ENCODE data around the gene IMPDH2. TPM values are rescaled to one million over a fixed set of nuclear protein-coding genes. Genes with fewer than 3 reads are reported as not detected.

IMPDH2 gene
- total RNA-seq, 6 donors from 2014 or later, result 67.1 to 142 (median 97.3) TPM

DNA sequence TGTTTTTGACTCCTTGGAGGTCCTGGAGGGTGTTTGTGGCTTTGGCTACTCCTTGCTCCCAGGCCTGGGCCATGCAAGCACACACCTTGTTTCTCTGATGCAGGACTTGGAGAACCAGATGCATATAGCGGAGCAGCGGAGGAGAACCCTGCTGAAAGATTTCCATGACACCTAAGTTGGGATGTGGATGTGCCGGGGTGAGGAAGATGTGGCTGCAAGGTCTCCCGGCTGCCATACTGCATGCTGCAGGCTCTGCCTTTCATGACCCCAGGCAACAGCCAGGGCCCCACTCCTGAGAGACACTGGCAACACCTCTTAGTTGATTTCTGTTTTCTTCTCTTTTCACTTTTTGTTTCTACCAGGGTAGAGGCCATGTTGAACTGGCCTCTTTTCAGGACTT is 46.1 kb downstream of the IMPDH2 start:
- Histone ChIP-seq H3K27ac (no peak overlapping the region), H3K9me3 (no peaks in the 10 kb centered on the region), H3K27me3 (no peaks in the 10 kb centered on the region), H3K4me1 (peaks cover 0 to 5% (median 1%) of the 10 kb centered on the region in 4 donors), H3K36me3 (peaks cover 22 to 79% (median 67%) of the 10 kb centered on the region in 4 donors), H3K4me3 (no peak overlapping the region)
- DNase-seq (no peak), ATAC-seq (ENCODE audit: low FRiP score in 2 of 2) (no peak)
- WGBS, 2 donors, result 93 to 97% methylated on average over 4 of the region's 4 CpGs
- TF ChIP-seq EP300 (IDR thresholded peaks at IDR 0.05), result no peak
- TF ChIP-seq POLR2A (IDR thresholded peaks at IDR 0.05), result no peak
- no peak for TF ChIP-seq POLR2AphosphoS5 (IDR thresholded peaks at IDR 0.05)
- TF ChIP-seq, protein P1, sequence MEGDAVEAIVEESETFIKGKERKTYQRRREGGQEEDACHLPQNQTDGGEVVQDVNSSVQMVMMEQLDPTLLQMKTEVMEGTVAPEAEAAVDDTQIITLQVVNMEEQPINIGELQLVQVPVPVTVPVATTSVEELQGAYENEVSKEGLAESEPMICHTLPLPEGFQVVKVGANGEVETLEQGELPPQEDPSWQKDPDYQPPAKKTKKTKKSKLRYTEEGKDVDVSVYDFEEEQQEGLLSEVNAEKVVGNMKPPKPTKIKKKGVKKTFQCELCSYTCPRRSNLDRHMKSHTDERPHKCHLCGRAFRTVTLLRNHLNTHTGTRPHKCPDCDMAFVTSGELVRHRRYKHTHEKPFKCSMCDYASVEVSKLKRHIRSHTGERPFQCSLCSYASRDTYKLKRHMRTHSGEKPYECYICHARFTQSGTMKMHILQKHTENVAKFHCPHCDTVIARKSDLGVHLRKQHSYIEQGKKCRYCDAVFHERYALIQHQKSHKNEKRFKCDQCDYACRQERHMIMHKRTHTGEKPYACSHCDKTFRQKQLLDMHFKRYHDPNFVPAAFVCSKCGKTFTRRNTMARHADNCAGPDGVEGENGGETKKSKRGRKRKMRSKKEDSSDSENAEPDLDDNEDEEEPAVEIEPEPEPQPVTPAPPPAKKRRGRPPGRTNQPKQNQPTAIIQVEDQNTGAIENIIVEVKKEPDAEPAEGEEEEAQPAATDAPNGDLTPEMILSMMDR (IDR thresholded peaks at IDR 0.05), result no peak

GRCh38 chr3:48982686-48983085 is 46.5 kb downstream of the IMPDH2 start:
- Histone ChIP-seq H3K4me1 (peaks cover 0 to under 1% (median 0%) of the 10 kb centered on the region in 4 donors), H3K4me3 (no peak overlapping the region), H3K9me3 (no peaks in the 10 kb centered on the region), H3K27me3 (no peaks in the 10 kb centered on the region), H3K36me3 (peaks cover 25 to 83% (median 69%) of the 10 kb centered on the region in 4 donors), H3K27ac (no peak overlapping the region)
- DNase-seq, result no peak
- ATAC-seq (ENCODE audit: low FRiP score in 2 of 2), result no peak
- TF ChIP-seq POLR2A (IDR thresholded peaks at IDR 0.05) (no peak), EP300 (IDR thresholded peaks at IDR 0.05) (no peak), POLR2AphosphoS5 (IDR thresholded peaks at IDR 0.05) (no peak)
- TF ChIP-seq, protein P1 (IDR thresholded peaks at IDR 0.05), result no peak
- WGBS, 2 donors, result 81 to 86% methylated on average over 5 of the region's 5 CpGs

- Histone ChIP-seq H3K9me3 (no peaks in the 10 kb centered on the region), H3K4me3 (no peak overlapping the region), H3K36me3 (peaks cover 25 to 90% (median 75%) of the 10 kb centered on the region in 4 donors), H3K27ac (no peak overlapping the region), H3K27me3 (no peaks in the 10 kb centered on the region), H3K4me1 (no peaks in the 10 kb centered on the region)
- no peak for ATAC-seq (ENCODE audit: low FRiP score in 2 of 2)
- TF ChIP-seq POLR2AphosphoS5 (IDR thresholded peaks at IDR 0.05) (no peak), POLR2A (IDR thresholded peaks at IDR 0.05) (no peak)
- DNase-seq, result no peak
Measured at GRCh38 chr3:48982016-48982415, 47.2 kb downstream of the IMPDH2 start.

GRCh38 chr3:48980295-48980694 is 48.9 kb downstream of the IMPDH2 start:
- ATAC-seq (ENCODE audit: low FRiP score in 2 of 2) (no peak), DNase-seq (no peak)
- Histone ChIP-seq H3K4me1 (no peaks in the 10 kb centered on the region), H3K36me3 (peaks cover 38 to 96% (median 80%) of the 10 kb centered on the region in 4 donors), H3K27me3 (no peaks in the 10 kb centered on the region), H3K27ac (no peak overlapping the region), H3K4me3 (no peak overlapping the region), H3K9me3 (no peaks in the 10 kb centered on the region)
- TF ChIP-seq POLR2AphosphoS5 (IDR thresholded peaks at IDR 0.05), result no peak
- no peak for TF ChIP-seq POLR2A (IDR thresholded peaks at IDR 0.05)
- no peak for TF ChIP-seq EP300 (IDR thresholded peaks at IDR 0.05)
- TF ChIP-seq, protein P1 (IDR thresholded peaks at IDR 0.05), result no peak
- 93 to 96% methylated on average over 4 of the region's 4 CpGs for WGBS, 2 donors

DNA sequence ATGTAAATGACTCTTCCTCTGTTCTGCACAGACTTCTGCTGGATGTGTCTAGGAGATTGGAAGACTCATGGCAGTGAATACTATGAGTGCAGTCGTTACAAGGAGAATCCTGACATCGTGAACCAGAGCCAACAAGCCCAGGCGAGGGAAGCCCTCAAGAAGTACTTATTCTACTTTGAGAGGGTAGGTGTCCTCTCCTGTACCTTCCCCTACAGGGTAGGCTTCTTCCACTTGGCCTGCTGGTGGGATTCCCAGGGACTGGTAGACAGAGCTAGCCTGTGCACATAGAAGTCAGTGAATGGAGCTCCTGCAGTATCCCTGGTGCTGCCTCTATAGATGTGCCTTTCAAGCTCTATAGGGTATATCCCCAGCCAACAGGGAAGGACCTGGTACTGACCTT is 49.7 kb downstream of the IMPDH2 start:
- Histone ChIP-seq H3K4me1 (no peaks in the 10 kb centered on the region), H3K27me3 (no peaks in the 10 kb centered on the region), H3K4me3 (no peak overlapping the region), H3K36me3 (peaks cover 42 to 97% (median 81%) of the 10 kb centered on the region in 4 donors), H3K9me3 (no peaks in the 10 kb centered on the region), H3K27ac (no peak overlapping the region)
- TF ChIP-seq, protein P1 (IDR thresholded peaks at IDR 0.05), result no peak
- no peak for TF ChIP-seq EP300 (IDR thresholded peaks at IDR 0.05)
- no peak for TF ChIP-seq POLR2A (IDR thresholded peaks at IDR 0.05)
- no peak for TF ChIP-seq POLR2AphosphoS5 (IDR thresholded peaks at IDR 0.05)
- no peak for DNase-seq
- 95 to 96% methylated on average over 3 of the region's 3 CpGs for WGBS, 2 donors
- ATAC-seq (ENCODE audit: low FRiP score in 2 of 2), result no peak

Small RNA genes within 50 kb of the gene (small RNA-seq; reads per million reads assigned to genes)
- gene MIR191 (4,126 to 8,807 (median 6,300) reads per million in 4 donors), gene MIR425 (18.7 to 63.9 (median 33.7) reads per million in 4 donors)

Other genes with a start within 250 kb of the IMPDH2 start
- 10 to 100 TPM; 13.0 to 62.3 (median 31.4) TPM for gene PRKAR2A, start 181.5 kb downstream of the IMPDH2 start, total RNA-seq
- 10 to 100 TPM; 15.1 to 32.7 (median 19.2) TPM for gene SLC25A20, start 130.5 kb downstream of the IMPDH2 start, total RNA-seq
- 100 to 1,000 TPM in 2 of 6 donors, 10 to 100 TPM in 4; 81.2 to 190 (median 91.0) TPM for gene ARIH2, start 110.6 kb downstream of the IMPDH2 start, total RNA-seq
- 100 to 1,000 TPM in 1 of 6 donors, 10 to 100 TPM in 5; 44.2 to 184 (median 69.9) TPM for gene P4HTM, start 39.2 kb downstream of the IMPDH2 start, total RNA-seq
- 100 to 1,000 TPM; 100 to 279 (median 123) TPM for gene WDR6, start 22.0 kb downstream of the IMPDH2 start, total RNA-seq
- 10 to 100 TPM; 28.5 to 67.1 (median 35.7) TPM for gene DALRD3, start 10.8 kb downstream of the IMPDH2 start, total RNA-seq
- gene NDUFAF3, start 7.3 kb downstream of the IMPDH2 start, total RNA-seq, result 100 to 1,000 TPM in 3 of 6 donors, 10 to 100 TPM in 3; 75.4 to 166 (median 101) TPM
- gene QRICH1, start 64.7 kb upstream of the IMPDH2 start, total RNA-seq, result 100 to 1,000 TPM in 1 of 6 donors, 10 to 100 TPM in 5; 65.6 to 145 (median 74.2) TPM
- 100 to 1,000 TPM; 143 to 256 (median 191) TPM for gene QARS1, start 75.4 kb upstream of the IMPDH2 start, total RNA-seq
- 10 to 100 TPM; 42.6 to 76.4 (median 57.2) TPM for gene USP19, start 91.4 kb upstream of the IMPDH2 start, total RNA-seq
- 100 to 1,000 TPM; 349 to 904 (median 555) TPM for gene LAMB2, start 103.7 kb upstream of the IMPDH2 start, total RNA-seq
- 10 to 100 TPM; 20.7 to 31.6 (median 26.0) TPM for gene CCDC71, start 136.9 kb upstream of the IMPDH2 start, total RNA-seq
- gene KLHDC8B, start 142.2 kb upstream of the IMPDH2 start, total RNA-seq, result 10 to 100 TPM; 21.9 to 60.8 (median 32.7) TPM
- gene C3orf62, start 247.8 kb upstream of the IMPDH2 start, total RNA-seq, result 10 to 100 TPM in 1 of 6 donors, 1 to 10 TPM in 5; 4.2 to 15.7 (median 7.1) TPM